Aorta (tissue), 5 donors: ENCODE results near the gene ZFAND3. TPM values are rescaled to one million over a fixed set of nuclear protein-coding genes. Genes with fewer than 3 reads are reported as not detected.
"Not testable (repeated sequence)": the region's sequence is repeated elsewhere in the genome, so short reads cannot be mapped to it uniquely, and the experiment has no call there.

Source experiments
- ATAC-seq: fragments of 200-7000 bp; cut with Tn5 transposase; one replicate; pipeline ENCODE4 v1.9.1; 2022; ENCODE audit warnings: moderate library complexity; ENCODE audit not compliant: low FRiP score
- DNase-seq, 2 donors: peaks; one replicate each; pipeline ENCODE4 v3.0.0-alpha.2; 2020
- H3K27ac ChIP-seq, 2 donors: one replicate each; pipeline ENCODE4 v1.5.1; 2013; ENCODE audit warnings: low read length in 2 of 2, mild to moderate bottlenecking in 2 of 2, moderate library complexity in 2 of 2, control low read depth in 1 of 2, inconsistent platforms in 1 of 2, low read depth in 1 of 2
- H3K27me3 ChIP-seq, 2 donors: one replicate each; pipeline ENCODE4 v1.6.1; 2013; ENCODE audit warnings: control low read depth in 1 of 2, low read length in 1 of 2, mild to moderate bottlenecking in 1 of 2, moderate library complexity in 1 of 2; ENCODE audit not compliant: insufficient read depth in 2 of 2, control insufficient read depth in 1 of 2
- H3K36me3 ChIP-seq, 2 donors: one replicate each; pipeline ENCODE4 v1.6.1; 2013; ENCODE audit warnings: control low read depth in 1 of 2, low read length in 1 of 2, mild to moderate bottlenecking in 1 of 2; ENCODE audit not compliant: insufficient read depth in 2 of 2, control insufficient read depth in 1 of 2
- H3K4me1 ChIP-seq, 2 donors: one replicate each; pipeline ENCODE4 v1.6.1; 2013; ENCODE audit warnings: low read length in 2 of 2, control low read depth in 1 of 2, mild to moderate bottlenecking in 1 of 2, moderate library complexity in 1 of 2; ENCODE audit not compliant: insufficient read depth in 2 of 2, control insufficient read depth in 1 of 2
- H3K4me3 ChIP-seq, 2 donors: one replicate each; pipeline ENCODE4 v1.5.1; 2013; ENCODE audit warnings: low read length in 2 of 2, control low read depth in 1 of 2, mild to moderate bottlenecking in 1 of 2
- H3K9me3 ChIP-seq: one replicate; pipeline ENCODE4 v1.6.1; 2013; ENCODE audit warnings: mild to moderate bottlenecking, low read length; ENCODE audit not compliant: control insufficient read depth
- WGBS, 2 donors: extraction: QIAGEN DNeasy Blood & Tissue Kit; methylation state at CpG; one replicate each; pipeline ENCODE4 v1.1.7; 2013; 5-methylcytosine and 5-hydroxymethylcytosine counted together
- intact Hi-C, 2 donors: fragments of 100-400 bp; cut with DNase I; formaldehyde crosslinking; loops; one replicate each; pipeline versions ENCODE4 v1.14.2 to v1.15.0; 2022
- polyA plus RNA-seq, 2 donors: library from polyadenylated mRNA; stranded (reverse); fragments of 200-250 nt; gene quantifications; one replicate each; pipeline ENCODE4 v1.2.3, GENCODE V29; 2013
- total RNA-seq, 2 donors: library from RNA; stranded (reverse); fragmentation: NEBNext Ultra II Directional; extraction: Animal tissue kit (Norgen Biotek cat#: 25700); gene quantifications; one replicate each; pipeline ENCODE4 v1.2.1, GENCODE V29; 2021
- donor health status: healthy with polysubstance abuse.
- donor health status: Bipolar disorder and iron deficiency.
- donor health status: DM: no; HTN: no; CAD: no.
- donor health status: DM: no; HTN: no; CAD: no.
- donor health status: DM: yes; HTN: yes; CAD: no.

Gene ZFAND3
- total and polyA plus RNA-seq, 4 donors: 29.6 to 86.0 (median 65.1) TPM

- Histone ChIP-seq H3K9me3 (no peaks in the 10 kb centered on the region), H3K4me1 (peaks cover 0 to 5% of the 10 kb centered on the region in 2 donors), H3K27me3 (no peaks in the 10 kb centered on the region), H3K27ac (no peak overlapping the region), H3K4me3 (no peak overlapping the region), H3K36me3 (no peaks in the 10 kb centered on the region)
- intact Hi-C loops: no loop called here
- 95 to 96% methylated on average over 2 of the region's 2 CpGs for WGBS, 2 donors
- ATAC-seq (no peak), DNase-seq (no peak)
Measured at GRCh38 chr6:37882724-37883413, 63.3 kb downstream of the ZFAND3 start.

- no peak for ATAC-seq
Measured at GRCh38 chr6:37884548-37884947, 65.0 kb downstream of the ZFAND3 start.

GRCh38 chr6:37889051-37889450, 69.5 kb downstream of the ZFAND3 start:
- DNase-seq (no peak), ATAC-seq (no peak)
- Histone ChIP-seq H3K4me3 (no peak overlapping the region), H3K27ac (no peak overlapping the region), H3K4me1 (no peaks in the 10 kb centered on the region), H3K9me3 (no peaks in the 10 kb centered on the region), H3K36me3 (no peaks in the 10 kb centered on the region), H3K27me3 (no peaks in the 10 kb centered on the region)
- 19 to 21% methylated on average over 4 of the region's 4 CpGs for WGBS, 2 donors
- intact Hi-C loops: no loop called here

More at GRCh38 chr6:37884548-37884947, 65.0 kb downstream of the ZFAND3 start:
- H3K27ac ChIP-seq: no peak overlapping the region
- peaks cover 0 to 5% of the 10 kb centered on the region in 2 donors for H3K4me1 ChIP-seq
- H3K27me3 ChIP-seq: no peaks in the 10 kb centered on the region
- no peak overlapping the region for H3K4me3 ChIP-seq
- intact Hi-C loops: no loop called here
- 89 to 91% methylated on average over 1 of the region's 1 CpG for WGBS, 2 donors
- DNase-seq: no peak
- no peaks in the 10 kb centered on the region for H3K36me3 ChIP-seq
- H3K9me3 ChIP-seq: no peaks in the 10 kb centered on the region

GRCh38 chr6:37889486-37889885, 70.0 kb downstream of the ZFAND3 start:
- H3K36me3 ChIP-seq: no peaks in the 10 kb centered on the region
- ATAC-seq: no peak
- no peak for DNase-seq
- intact Hi-C loops: no loop called here
- H3K9me3 ChIP-seq: no peaks in the 10 kb centered on the region
- H3K27me3 ChIP-seq: no peaks in the 10 kb centered on the region
- no peak overlapping the region for H3K4me3 ChIP-seq
- no peak overlapping the region for H3K27ac ChIP-seq
- H3K4me1 ChIP-seq: no peaks in the 10 kb centered on the region

GRCh38 chr6:37891072-37891471, 71.5 kb downstream of the ZFAND3 start:
- DNase-seq: no peak
- WGBS, 2 donors: 82 to 94% methylated on average over 5 of the region's 5 CpGs
- ATAC-seq: no peak
- intact Hi-C loops: no loop called here
- Histone ChIP-seq H3K36me3 (no peaks in the 10 kb centered on the region), H3K27me3 (no peaks in the 10 kb centered on the region), H3K4me3 (no peak overlapping the region), H3K9me3 (no peaks in the 10 kb centered on the region), H3K27ac (no peak overlapping the region), H3K4me1 (no peaks in the 10 kb centered on the region)

GRCh38 chr6:37893257-37893656, 73.7 kb downstream of the ZFAND3 start:
- Histone ChIP-seq H3K36me3 (no peaks in the 10 kb centered on the region), H3K4me3 (no peak overlapping the region), H3K9me3 (no peaks in the 10 kb centered on the region), H3K27ac (no peak overlapping the region), H3K4me1 (no peaks in the 10 kb centered on the region), H3K27me3 (no peaks in the 10 kb centered on the region)
- intact Hi-C loops: no loop called here
- no peak for ATAC-seq
- DNase-seq: no peak
- WGBS, 2 donors: 90% methylated on average over 3 of the region's 3 CpGs

- H3K4me1 ChIP-seq, H3K27ac ChIP-seq, H3K36me3 ChIP-seq, H3K4me3 ChIP-seq, ATAC-seq, H3K9me3 ChIP-seq, DNase-seq, H3K27me3 ChIP-seq, intact Hi-C loops: not testable (repeated sequence)
- WGBS, 2 donors: 90 to 96% methylated on average over 9 of the region's 9 CpGs
Measured at GRCh38 chr6:37893734-37894133, 74.2 kb downstream of the ZFAND3 start.

GRCh38 chr6:37894585-37894984, 75.1 kb downstream of the ZFAND3 start:
- ATAC-seq (no peak), DNase-seq (no peak)
- Histone ChIP-seq H3K27ac (no peak overlapping the region), H3K9me3 (no peaks in the 10 kb centered on the region), H3K4me1 (no peaks in the 10 kb centered on the region), H3K36me3 (no peaks in the 10 kb centered on the region), H3K27me3 (no peaks in the 10 kb centered on the region), H3K4me3 (no peak overlapping the region)
- WGBS, 2 donors: 96% methylated on average over 5 of the region's 5 CpGs
- intact Hi-C loops: no loop called here

GRCh38 chr6:37897321-37897720, 77.8 kb downstream of the ZFAND3 start:
- Histone ChIP-seq H3K9me3 (no peaks in the 10 kb centered on the region), H3K27me3 (no peaks in the 10 kb centered on the region), H3K36me3 (no peaks in the 10 kb centered on the region), H3K4me1 (no peaks in the 10 kb centered on the region), H3K27ac (no peak overlapping the region), H3K4me3 (no peak overlapping the region)
- ATAC-seq (no peak), DNase-seq (no peak)
- 93 to 97% methylated on average over 5 of the region's 5 CpGs for WGBS, 2 donors
- intact Hi-C loops: no loop called here
